ENCODE measurements around the gene MRPL30.

Gene MRPL30

GRCh38 chr2:99154643-99155536 is 26.1 kb upstream of the MRPL30 start, which contains the start of the genes LIPT1 and TSGA10:
TSS of gene LIPT1 (plus strand) at chr2:99154967. CDS start at chr2:99161958, 6,991 bp downstream.
TSS of gene TSGA10 (minus strand) at chr2:99154942. CDS start at chr2:99109439, 45,503 bp downstream.
- Histone ChIP-seq H3K27me3 (ENCODE audit: insufficient read depth, low read length) (no peaks in the 10 kb centered on the region), H3K9me2 (ENCODE audit: low read depth, low read length) (no peaks in the 10 kb centered on the region), H3K9ac (ENCODE audit: low read length) (peak within 1 kb of the TSS; percentile 95), H3K79me2 (ENCODE audit: insufficient read depth, low read length) (peaks cover 9% of the 10 kb centered on the region; the same call in 1 of the 2 replicates), H3K4me1 (ENCODE audit: insufficient read depth, low read length, severe bottlenecking) (peaks cover 34% of the 10 kb centered on the region), H3F3A (ENCODE audit: insufficient read depth, low read length) (no peaks in the 10 kb centered on the region), H3K4me3 (ENCODE audit: low read depth, low read length, poor library complexity, severe bottlenecking) (peak within 1 kb of the TSS; percentile 82), H2AFZ (ENCODE audit: low read length) (peak within 1 kb of the TSS; percentile 34; the same call in 1 of the 2 replicates), H3K27ac (ENCODE audit: low read depth, low read length, poor library complexity, severe bottlenecking) (peak within 1 kb of the TSS; percentile 66), H3K4me2 (ENCODE audit: low read length) (peak within 1 kb of the TSS; percentile 96), H4K20me1 (ENCODE audit: insufficient read depth, low read length) (no peaks in the 10 kb centered on the region), H3K36me3 (ENCODE audit: insufficient read depth, low read length) (peaks cover 19% of the 10 kb centered on the region; the same call in 1 of the 2 replicates), H3K9me3 (ENCODE audit: low read length) (no peaks in the 10 kb centered on the region)
- TF ChIP-seq EZH2 (IDR thresholded peaks at IDR 0.05; ENCODE audit: borderline replicate concordance, low read length): no peak
- TF ChIP-seq, protein P1, sequence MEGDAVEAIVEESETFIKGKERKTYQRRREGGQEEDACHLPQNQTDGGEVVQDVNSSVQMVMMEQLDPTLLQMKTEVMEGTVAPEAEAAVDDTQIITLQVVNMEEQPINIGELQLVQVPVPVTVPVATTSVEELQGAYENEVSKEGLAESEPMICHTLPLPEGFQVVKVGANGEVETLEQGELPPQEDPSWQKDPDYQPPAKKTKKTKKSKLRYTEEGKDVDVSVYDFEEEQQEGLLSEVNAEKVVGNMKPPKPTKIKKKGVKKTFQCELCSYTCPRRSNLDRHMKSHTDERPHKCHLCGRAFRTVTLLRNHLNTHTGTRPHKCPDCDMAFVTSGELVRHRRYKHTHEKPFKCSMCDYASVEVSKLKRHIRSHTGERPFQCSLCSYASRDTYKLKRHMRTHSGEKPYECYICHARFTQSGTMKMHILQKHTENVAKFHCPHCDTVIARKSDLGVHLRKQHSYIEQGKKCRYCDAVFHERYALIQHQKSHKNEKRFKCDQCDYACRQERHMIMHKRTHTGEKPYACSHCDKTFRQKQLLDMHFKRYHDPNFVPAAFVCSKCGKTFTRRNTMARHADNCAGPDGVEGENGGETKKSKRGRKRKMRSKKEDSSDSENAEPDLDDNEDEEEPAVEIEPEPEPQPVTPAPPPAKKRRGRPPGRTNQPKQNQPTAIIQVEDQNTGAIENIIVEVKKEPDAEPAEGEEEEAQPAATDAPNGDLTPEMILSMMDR (IDR thresholded peaks at IDR 0.05; ENCODE audit: low read length): peak; percentile 31; the same call in 1 of the 2 replicates

DNA sequence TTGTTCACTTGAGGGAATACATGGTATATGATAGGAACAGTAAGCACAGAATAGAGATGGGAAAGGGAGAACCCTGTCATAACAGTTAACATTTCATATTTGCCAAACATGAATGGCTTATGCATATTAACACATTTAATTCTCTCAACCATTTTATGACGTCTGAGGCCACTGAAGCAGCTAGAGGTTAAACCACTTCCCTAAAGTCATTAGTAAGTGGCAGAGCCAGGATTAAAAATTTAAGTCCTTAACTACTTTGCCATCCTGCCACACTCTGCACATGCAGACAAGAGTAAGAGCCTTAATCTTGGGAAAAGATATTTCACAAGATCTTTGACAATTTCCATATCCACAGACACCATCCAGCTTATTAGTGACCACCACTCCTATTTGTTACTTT is 24.1 kb upstream of the MRPL30 start:
- Histone ChIP-seq H4K20me1 (ENCODE audit: insufficient read depth, low read length) (no peaks in the 10 kb centered on the region), H2AFZ (ENCODE audit: low read length) (no peak overlapping the region), H3K36me3 (ENCODE audit: insufficient read depth, low read length) (peaks cover 21% of the 10 kb centered on the region; the same call in 1 of the 2 replicates), H3K9me2 (ENCODE audit: low read depth, low read length) (no peaks in the 10 kb centered on the region), H3K9ac (ENCODE audit: low read length) (no peak overlapping the region), H3K4me2 (ENCODE audit: low read length) (no peak overlapping the region), H3K79me2 (ENCODE audit: insufficient read depth, low read length) (peaks cover 6% of the 10 kb centered on the region; the same call in 1 of the 2 replicates), H3K4me1 (ENCODE audit: insufficient read depth, low read length, severe bottlenecking) (peaks cover 33% of the 10 kb centered on the region), H3K4me3 (ENCODE audit: low read depth, low read length, poor library complexity, severe bottlenecking) (no peak overlapping the region), H3K9me3 (ENCODE audit: low read length) (no peaks in the 10 kb centered on the region), H3K27me3 (ENCODE audit: insufficient read depth, low read length) (no peaks in the 10 kb centered on the region), H3K27ac (ENCODE audit: low read depth, low read length, poor library complexity, severe bottlenecking) (no peak overlapping the region), H3F3A (ENCODE audit: insufficient read depth, low read length) (no peaks in the 10 kb centered on the region)
- TF ChIP-seq, protein P1 (IDR thresholded peaks at IDR 0.05; ENCODE audit: low read length): no peak
- TF ChIP-seq EZH2 (IDR thresholded peaks at IDR 0.05; ENCODE audit: borderline replicate concordance, low read length): no peak

GRCh38 chr2:99158599-99158998 is 22.4 kb upstream of the MRPL30 start:
- TF ChIP-seq, protein P1 (IDR thresholded peaks at IDR 0.05; ENCODE audit: low read length): peak; percentile 37
- no peak for TF ChIP-seq EZH2 (IDR thresholded peaks at IDR 0.05; ENCODE audit: borderline replicate concordance, low read length)
- peaks cover 31% of the 10 kb centered on the region; the same call in 1 of the 2 replicates for H3K36me3 ChIP-seq (ENCODE audit: insufficient read depth, low read length)

More at GRCh38 chr2:99158599-99158998, 22.4 kb upstream of the MRPL30 start:
- Histone ChIP-seq H3K9me3 (ENCODE audit: low read length) (no peaks in the 10 kb centered on the region), H3K27ac (ENCODE audit: low read depth, low read length, poor library complexity, severe bottlenecking) (no peak overlapping the region), H3K4me2 (ENCODE audit: low read length) (no peak overlapping the region), H3K4me1 (ENCODE audit: insufficient read depth, low read length, severe bottlenecking) (peaks cover 19% of the 10 kb centered on the region), H3K4me3 (ENCODE audit: low read depth, low read length, poor library complexity, severe bottlenecking) (no peak overlapping the region), H3K27me3 (ENCODE audit: insufficient read depth, low read length) (no peaks in the 10 kb centered on the region), H4K20me1 (ENCODE audit: insufficient read depth, low read length) (no peaks in the 10 kb centered on the region), H3F3A (ENCODE audit: insufficient read depth, low read length) (no peaks in the 10 kb centered on the region), H3K9me2 (ENCODE audit: low read depth, low read length) (no peaks in the 10 kb centered on the region), H3K79me2 (ENCODE audit: insufficient read depth, low read length) (peaks cover 6% of the 10 kb centered on the region; the same call in 1 of the 2 replicates), H3K9ac (ENCODE audit: low read length) (no peak overlapping the region), H2AFZ (ENCODE audit: low read length) (no peak overlapping the region)

Data from OCI-LY1 (cell line).